ENCODE data around the gene AGFG1.

DNA sequence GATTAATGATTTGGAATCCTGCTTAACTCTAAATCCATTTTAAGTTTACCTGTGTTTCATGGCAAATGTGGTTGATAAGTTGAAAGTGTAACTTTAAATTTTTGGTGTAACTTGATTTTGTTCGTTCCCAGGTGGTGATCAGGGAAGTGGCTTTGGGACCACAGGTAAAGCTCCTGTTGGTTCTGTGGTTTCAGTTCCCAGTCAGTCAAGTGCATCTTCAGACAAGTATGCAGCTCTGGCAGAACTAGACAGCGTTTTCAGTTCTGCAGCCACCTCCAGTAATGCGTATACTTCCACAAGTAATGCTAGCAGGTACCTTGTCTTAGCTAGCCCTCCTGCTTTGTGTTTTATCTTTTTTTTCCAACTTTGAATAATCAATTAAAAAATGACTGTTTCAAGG is 62.8 kb downstream of the AGFG1 start:
- TF ChIP-seq, protein P1, sequence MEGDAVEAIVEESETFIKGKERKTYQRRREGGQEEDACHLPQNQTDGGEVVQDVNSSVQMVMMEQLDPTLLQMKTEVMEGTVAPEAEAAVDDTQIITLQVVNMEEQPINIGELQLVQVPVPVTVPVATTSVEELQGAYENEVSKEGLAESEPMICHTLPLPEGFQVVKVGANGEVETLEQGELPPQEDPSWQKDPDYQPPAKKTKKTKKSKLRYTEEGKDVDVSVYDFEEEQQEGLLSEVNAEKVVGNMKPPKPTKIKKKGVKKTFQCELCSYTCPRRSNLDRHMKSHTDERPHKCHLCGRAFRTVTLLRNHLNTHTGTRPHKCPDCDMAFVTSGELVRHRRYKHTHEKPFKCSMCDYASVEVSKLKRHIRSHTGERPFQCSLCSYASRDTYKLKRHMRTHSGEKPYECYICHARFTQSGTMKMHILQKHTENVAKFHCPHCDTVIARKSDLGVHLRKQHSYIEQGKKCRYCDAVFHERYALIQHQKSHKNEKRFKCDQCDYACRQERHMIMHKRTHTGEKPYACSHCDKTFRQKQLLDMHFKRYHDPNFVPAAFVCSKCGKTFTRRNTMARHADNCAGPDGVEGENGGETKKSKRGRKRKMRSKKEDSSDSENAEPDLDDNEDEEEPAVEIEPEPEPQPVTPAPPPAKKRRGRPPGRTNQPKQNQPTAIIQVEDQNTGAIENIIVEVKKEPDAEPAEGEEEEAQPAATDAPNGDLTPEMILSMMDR (IDR thresholded peaks at IDR 0.05), result no peak
- TF ChIP-seq EZH2 (IDR thresholded peaks at IDR 0.05; ENCODE audit: borderline replicate concordance, insufficient read depth, low read depth, low read length, poor library complexity, severe bottlenecking), result no peak

Measured in B cell (primary cell).